Activated CD8-positive, alpha-beta T cell treated with anti-CD3 and anti-CD28 coated beads, Interleukin-2, amount 10 ng/mL, durations not matched to agents 7 days and 5 days (primary cell): ENCODE data around the gene PUS7. TPM values are rescaled to one million over a fixed set of nuclear protein-coding genes. Genes with fewer than 3 reads are reported as not detected.
A peak's percentile ranks its signal among the peaks of the same experiment; 100 is the strongest.
"Not testable (repeated sequence)": the region's sequence is repeated elsewhere in the genome, so short reads cannot be mapped to it uniquely, and the experiment has no call there.

Experiments
- ATAC-seq: fragments of 150-1000 bp; cut with Tn5 transposase; one replicate; pipeline ENCODE4 v1.10.0; 2021; ENCODE audit warnings: moderate library complexity
- CTCF ChIA-PET: fragments of 350-600 bp; sonication (Branson Sonifier 250); formaldehyde crosslinking; loops from one replicate; lab custom pipeline; 2021; ENCODE audit warnings: antibody characterized with exemption; lab: Charles Lee
- POLR2A ChIA-PET: fragments of 350-600 bp; sonication (Branson Sonifier 250); formaldehyde crosslinking; loops from one replicate; lab custom pipeline; 2021; ENCODE audit warnings: antibody characterized with exemption; lab: Charles Lee
- DNase-seq: peaks from one replicate; pipeline ENCODE4 v3.0.0-alpha.2; 2020
- H3K27ac Mint-ChIP-seq: one replicate; pipeline ENCODE4 v1.8.0; 2021; ENCODE audit warnings: mild to moderate bottlenecking, mixed read lengths
- H3K27me3 Mint-ChIP-seq: one replicate; pipeline ENCODE4 v1.8.0; 2021; ENCODE audit warnings: low read depth, mixed read lengths
- H3K36me3 Mint-ChIP-seq: one replicate; pipeline ENCODE4 v1.8.0; 2021; ENCODE audit warnings: low read depth, mixed read lengths
- H3K4me1 Mint-ChIP-seq: one replicate; pipeline ENCODE4 v1.8.0; 2021; ENCODE audit warnings: low read depth, mixed read lengths
- H3K4me3 Mint-ChIP-seq: one replicate; pipeline ENCODE4 v1.8.0; 2021; ENCODE audit warnings: mild to moderate bottlenecking, mixed read lengths
- H3K9me3 Mint-ChIP-seq: one replicate; pipeline ENCODE4 v1.8.0; 2022; ENCODE audit warnings: mixed read lengths; ENCODE audit not compliant: insufficient read depth
- total RNA-seq, 2 experiments: library from RNA; stranded (reverse); gene quantifications; one replicate each; pipeline ENCODE4 v1.2.3, GENCODE V29; 2021

Gene PUS7
- total RNA-seq, 2 experiments from 2014 or later = 12.9 to 15.0 TPM

DNA sequence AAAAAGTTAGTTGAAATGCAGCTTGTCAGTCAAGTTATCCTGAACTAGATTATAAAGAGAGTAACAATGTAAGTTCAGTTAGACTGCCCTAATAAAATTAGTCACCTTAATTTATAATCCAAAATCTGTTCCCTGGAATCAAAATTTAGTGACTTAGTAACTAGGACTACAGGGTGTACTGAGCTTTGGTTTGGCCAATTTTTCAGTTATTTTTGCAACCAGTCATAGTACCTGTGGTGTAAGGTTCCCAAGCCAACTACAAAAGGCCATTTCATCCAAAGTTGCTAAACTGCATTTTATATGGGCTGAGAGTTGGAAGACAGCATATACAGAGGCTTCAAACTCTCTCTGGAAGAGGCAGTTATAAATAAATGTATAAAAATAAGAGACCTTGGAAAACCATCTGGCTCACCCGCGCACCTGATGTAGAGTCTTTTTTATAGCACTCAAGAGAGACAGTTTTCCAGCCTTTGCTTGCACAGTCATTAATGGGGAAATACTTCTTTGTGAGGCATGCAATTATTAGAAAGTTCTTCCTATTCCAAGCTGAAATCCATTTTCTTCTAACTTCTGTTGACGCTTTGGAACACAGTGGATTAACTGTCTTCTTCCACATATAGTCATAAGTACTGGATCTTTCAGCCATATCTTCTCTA lies 59.2 kb downstream of the PUS7 start:
- no peaks in the 10 kb centered on the region for H3K27me3 Mint-ChIP-seq
- DNase-seq (no peak), ATAC-seq (no peak)
- H3K9me3 Mint-ChIP-seq = no peaks in the 10 kb centered on the region
- H3K4me3 Mint-ChIP-seq = no peak overlapping the region
- no peaks in the 10 kb centered on the region for H3K4me1 Mint-ChIP-seq
- H3K36me3 Mint-ChIP-seq = peaks cover 7% of the 10 kb centered on the region
- POLR2A ChIA-PET = no interaction called here
- H3K27ac Mint-ChIP-seq = no peak overlapping the region
- CTCF ChIA-PET = no interaction called here

DNA sequence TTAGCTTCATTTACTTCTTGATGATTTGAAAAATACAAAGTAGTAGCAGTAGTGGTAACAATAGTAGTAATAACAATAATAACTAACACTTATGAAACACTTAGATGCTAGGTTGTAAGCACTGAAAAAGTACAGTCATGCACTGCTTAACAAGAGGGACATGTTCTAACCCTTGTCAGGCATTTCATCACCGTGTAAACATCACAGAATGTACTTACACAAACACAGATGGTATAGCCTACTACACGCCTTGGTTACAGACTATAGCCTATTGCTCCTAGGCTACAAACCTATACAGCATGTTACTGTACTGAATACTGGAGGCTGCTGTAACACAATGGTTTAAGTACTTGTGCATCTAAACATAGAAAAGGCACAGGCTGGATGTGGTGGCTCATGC lies 60.6 kb downstream of the PUS7 start:
- no peak for ATAC-seq
- no peak overlapping the region for H3K4me3 Mint-ChIP-seq
- DNase-seq = no peak
- H3K27ac Mint-ChIP-seq = no peak overlapping the region
- H3K4me1 Mint-ChIP-seq = no peaks in the 10 kb centered on the region
- H3K9me3 Mint-ChIP-seq = no peaks in the 10 kb centered on the region
- ChIA-PET POLR2A (no interaction called here), CTCF (no interaction called here)
- H3K36me3 Mint-ChIP-seq = peaks cover 9% of the 10 kb centered on the region
- no peaks in the 10 kb centered on the region for H3K27me3 Mint-ChIP-seq

- DNase-seq (no peak), ATAC-seq (no peak)
- Mint-ChIP-seq H3K27ac (no peak overlapping the region), H3K4me1 (no peaks in the 10 kb centered on the region), H3K27me3 (no peaks in the 10 kb centered on the region), H3K9me3 (no peaks in the 10 kb centered on the region), H3K36me3 (peaks cover 11% of the 10 kb centered on the region), H3K4me3 (no peak overlapping the region)
- POLR2A ChIA-PET = no interaction called here
- CTCF ChIA-PET = interaction anchor here (0.6 kb wide), 1 partner anchor 9 kb away, joined by 3 read pairs; no protein-coding TSS in a partner anchor
Observed at GRCh38 chr7:105457619-105458225, 64.3 kb downstream of the PUS7 start.

DNA sequence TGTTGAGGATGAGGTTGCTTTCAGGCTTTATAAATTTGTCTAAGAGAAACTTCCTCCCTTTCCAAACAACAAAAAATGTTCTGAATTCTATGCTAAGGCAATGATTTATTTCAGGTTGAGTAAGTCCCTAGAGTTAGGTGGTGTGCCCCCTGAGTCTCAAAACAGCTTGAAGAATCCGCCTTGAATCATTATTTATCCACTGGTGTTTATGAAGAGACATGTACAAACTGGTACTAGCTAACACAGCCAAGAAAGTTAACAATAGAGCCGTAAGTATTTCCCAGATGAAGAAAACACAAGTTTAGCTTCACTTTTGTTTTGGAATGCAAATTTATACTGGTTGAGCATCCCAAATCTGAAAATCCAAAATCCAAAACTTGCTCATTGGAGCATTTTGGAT lies 67.2 kb downstream of the PUS7 start:
- ATAC-seq = no peak
- no peaks in the 10 kb centered on the region for H3K27me3 Mint-ChIP-seq
- no peaks in the 10 kb centered on the region for H3K9me3 Mint-ChIP-seq
- no peak overlapping the region for H3K4me3 Mint-ChIP-seq
- ChIA-PET CTCF (interaction anchor here (1.1 to 1.6 kb wide), 2 partner anchors 16 to 532 kb away, joined by 3 read pairs; no protein-coding TSS in a partner anchor), POLR2A (no interaction called here)
- no peak overlapping the region for H3K27ac Mint-ChIP-seq
- H3K4me1 Mint-ChIP-seq = no peaks in the 10 kb centered on the region
- no peak for DNase-seq
- H3K36me3 Mint-ChIP-seq = peaks cover 11% of the 10 kb centered on the region

DNA sequence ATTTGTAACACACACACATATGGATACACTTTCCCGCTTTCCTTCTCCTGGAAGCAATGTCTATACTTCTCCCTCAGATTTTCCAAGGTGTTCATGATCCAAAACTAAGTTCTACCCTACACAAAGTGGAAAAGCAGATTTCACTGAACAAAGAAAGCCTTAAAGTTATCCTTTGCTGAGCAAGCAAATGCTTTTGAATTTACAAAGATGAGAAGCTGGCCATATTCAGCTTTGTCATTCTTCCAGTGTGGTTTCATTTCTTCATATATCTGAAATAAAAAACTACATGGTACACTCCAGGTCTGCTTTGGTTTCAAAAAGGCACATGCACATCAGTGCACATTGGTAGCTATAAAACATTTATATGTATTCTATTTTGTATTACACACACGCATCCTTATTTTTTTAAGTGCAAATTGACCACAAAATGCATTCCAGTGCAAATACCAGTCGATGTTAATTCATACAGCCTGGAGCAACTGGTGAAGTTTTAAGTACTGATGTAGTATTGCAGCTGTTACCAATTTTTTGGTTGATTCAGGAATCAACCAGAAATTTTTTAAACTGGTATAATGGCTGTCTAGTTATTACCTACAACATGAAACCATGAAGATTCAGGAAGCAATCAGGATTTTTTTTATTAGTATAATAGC lies 67.8 kb downstream of the PUS7 start:
- POLR2A ChIA-PET = no interaction called here
- no peak for DNase-seq
- Mint-ChIP-seq H3K36me3 (peaks cover 11% of the 10 kb centered on the region), H3K4me1 (no peaks in the 10 kb centered on the region), H3K27ac (no peak overlapping the region), H3K4me3 (no peak overlapping the region), H3K27me3 (no peaks in the 10 kb centered on the region), H3K9me3 (no peaks in the 10 kb centered on the region)
- ATAC-seq = no peak
- CTCF ChIA-PET = interaction anchor here (1.1 to 1.6 kb wide), 2 partner anchors 16 to 531 kb away, joined by 3 read pairs; no protein-coding TSS in a partner anchor

DNA sequence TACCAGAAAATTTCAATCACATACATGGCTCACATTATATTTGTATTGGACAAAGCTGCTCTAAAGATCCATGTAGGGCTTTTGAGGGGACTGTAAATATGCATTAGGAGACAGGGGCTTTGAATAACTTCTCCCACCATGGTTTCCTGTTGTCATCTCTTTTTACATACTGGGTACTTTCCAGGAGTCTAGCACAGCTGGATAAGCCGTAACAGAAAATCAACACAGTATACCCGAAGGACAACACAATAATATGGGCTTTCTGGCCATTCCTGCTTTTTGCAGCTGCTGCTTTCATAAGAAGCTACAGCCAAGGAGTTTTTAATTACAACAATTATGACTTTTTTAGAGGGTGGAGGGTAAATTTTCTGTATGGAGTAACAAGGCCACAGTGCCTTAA lies 70.0 kb downstream of the PUS7 start:
- Mint-ChIP-seq H3K27ac (no peak overlapping the region), H3K36me3 (peaks cover 3% of the 10 kb centered on the region), H3K9me3 (no peaks in the 10 kb centered on the region), H3K4me3 (no peak overlapping the region), H3K4me1 (peaks cover 9% of the 10 kb centered on the region), H3K27me3 (no peaks in the 10 kb centered on the region)
- ChIA-PET POLR2A (no interaction called here), CTCF (no interaction called here)
- ATAC-seq (no peak), DNase-seq (no peak)

DNA sequence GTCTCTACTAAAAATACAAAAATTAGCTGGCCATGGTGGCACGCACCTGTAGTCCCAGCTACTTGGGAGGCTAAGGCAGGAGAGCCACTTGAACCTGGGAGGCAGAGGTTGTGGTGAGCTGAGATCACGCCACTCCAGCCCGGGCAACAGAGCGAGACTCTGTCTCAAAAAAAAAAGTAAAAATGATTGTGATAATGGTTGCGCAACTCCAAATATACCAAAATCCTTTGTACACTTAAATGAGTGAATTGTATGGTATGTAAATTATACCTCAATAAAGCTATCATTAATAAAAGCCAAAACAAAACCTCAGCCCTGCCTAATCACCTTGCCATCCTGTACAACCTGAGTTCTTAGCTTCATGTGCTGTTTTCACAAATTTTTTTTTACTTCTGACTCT lies 71.2 kb downstream of the PUS7 start:
- H3K4me3 Mint-ChIP-seq, DNase-seq, H3K36me3 Mint-ChIP-seq, H3K9me3 Mint-ChIP-seq, H3K27me3 Mint-ChIP-seq, H3K27ac Mint-ChIP-seq, H3K4me1 Mint-ChIP-seq, ATAC-seq, POLR2A ChIA-PET: not testable (repeated sequence)
- CTCF ChIA-PET = interaction anchor here (0.6 kb wide), 1 partner anchor 9 kb away, joined by 3 read pairs; no protein-coding TSS in a partner anchor

DNA sequence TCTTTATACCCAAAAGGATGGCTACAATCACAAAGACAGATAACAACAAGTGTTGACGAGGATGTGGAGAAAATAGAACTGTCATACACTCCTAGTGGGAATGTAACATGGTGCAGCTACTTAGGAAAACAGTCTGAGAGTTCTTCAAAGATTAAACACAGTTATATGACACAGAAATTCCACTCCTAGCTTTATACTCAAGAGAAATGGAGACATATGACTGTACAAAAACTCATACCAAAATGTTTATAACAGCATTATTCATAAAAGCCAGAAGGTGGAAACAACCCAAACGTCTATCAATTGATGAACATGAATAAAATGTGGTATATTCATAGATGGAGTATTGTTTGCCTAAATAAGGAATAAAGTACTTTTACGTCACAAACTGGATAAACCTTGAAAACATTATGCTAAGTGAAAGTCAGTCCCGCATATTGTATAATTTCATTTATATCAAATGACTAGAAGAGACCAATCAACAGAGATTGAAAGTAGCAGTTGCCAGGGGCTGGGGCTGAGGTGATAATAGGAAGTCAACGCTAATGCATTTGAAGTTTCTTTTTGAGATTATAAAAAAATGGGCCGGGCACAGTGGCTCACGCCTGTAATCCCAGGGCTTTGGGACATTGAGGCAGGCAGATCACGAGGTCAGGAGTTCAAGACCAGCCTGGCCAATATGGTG lies 71.8 kb downstream of the PUS7 start:
- H3K9me3 Mint-ChIP-seq = no peaks in the 10 kb centered on the region
- ChIA-PET CTCF (no interaction called here), POLR2A (no interaction called here)
- ATAC-seq = no peak
- H3K4me1 Mint-ChIP-seq = peaks cover 9% of the 10 kb centered on the region
- H3K36me3 Mint-ChIP-seq = no peaks in the 10 kb centered on the region
- H3K27ac Mint-ChIP-seq = no peak overlapping the region
- H3K27me3 Mint-ChIP-seq = no peaks in the 10 kb centered on the region
- no peak overlapping the region for H3K4me3 Mint-ChIP-seq
- no peak for DNase-seq

GRCh38 chr7:105448181-105448580 lies 73.9 kb downstream of the PUS7 start:
- peaks cover 9% of the 10 kb centered on the region for H3K4me1 Mint-ChIP-seq
- peak overlapping the region; percentile 61 for H3K27ac Mint-ChIP-seq
- DNase-seq (no peak), ATAC-seq (no peak)
- ChIA-PET CTCF (no interaction called here), POLR2A (no interaction called here)
- no peaks in the 10 kb centered on the region for H3K9me3 Mint-ChIP-seq
- no peaks in the 10 kb centered on the region for H3K36me3 Mint-ChIP-seq
- no peaks in the 10 kb centered on the region for H3K27me3 Mint-ChIP-seq
- no peak overlapping the region for H3K4me3 Mint-ChIP-seq

DNA sequence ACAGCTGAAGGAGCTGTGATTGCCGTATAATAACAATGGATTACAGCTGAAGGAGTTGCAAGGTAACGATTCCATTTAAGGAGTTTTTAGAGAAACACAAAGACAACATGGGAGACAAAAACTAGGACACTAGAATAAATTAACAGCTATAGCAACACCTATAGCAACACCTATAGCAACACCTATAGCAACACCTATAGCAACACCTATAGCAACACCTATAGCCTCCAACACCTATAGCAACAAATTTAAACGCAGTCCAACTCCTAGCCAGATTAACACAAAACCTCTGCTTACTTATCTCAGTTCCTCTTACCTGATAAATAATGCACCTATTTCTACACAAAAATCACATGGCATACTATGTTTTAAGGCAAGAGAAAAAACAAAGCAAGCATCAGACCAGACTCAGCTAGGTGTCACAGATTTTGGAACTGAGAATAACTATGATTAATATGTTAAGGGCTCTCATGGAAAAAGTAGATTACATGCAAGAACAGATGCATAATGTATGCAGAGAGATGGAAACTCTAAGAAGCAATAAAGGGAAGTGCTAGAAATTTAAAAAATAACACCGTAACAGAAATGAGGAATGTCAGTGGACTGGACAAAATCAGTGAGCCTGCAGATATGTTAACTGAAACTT lies 77.6 kb downstream of the PUS7 start:
- ATAC-seq (no peak), DNase-seq (no peak)
- ChIA-PET POLR2A (no interaction called here), CTCF (interaction anchor here (1.1 kb wide), 1 partner anchor 56 kb away, joined by 3 read pairs; the partner anchor contains the start of gene SRPK2)
- Mint-ChIP-seq H3K4me3 (no peak overlapping the region), H3K36me3 (no peaks in the 10 kb centered on the region), H3K27ac (no peak overlapping the region), H3K4me1 (peaks cover 9% of the 10 kb centered on the region), H3K27me3 (no peaks in the 10 kb centered on the region), H3K9me3 (no peaks in the 10 kb centered on the region)

- POLR2A ChIA-PET, H3K4me1 Mint-ChIP-seq, DNase-seq, H3K9me3 Mint-ChIP-seq, H3K36me3 Mint-ChIP-seq, H3K27ac Mint-ChIP-seq, H3K27me3 Mint-ChIP-seq, H3K4me3 Mint-ChIP-seq, ATAC-seq: not testable (repeated sequence)
- CTCF ChIA-PET = interaction anchor here (1.1 to 1.5 kb wide), 2 partner anchors 9 to 12 kb away, joined by 3 to 4 read pairs; no protein-coding TSS in a partner anchor
Observed at GRCh38 chr7:105442214-105442613, 79.9 kb downstream of the PUS7 start.
